HG02973 (cell line): Measurements from ENCODE around the gene ATP2B3.

Experiments used
- ATAC-seq: cut with Tn5 transposase; IDR thresholded peaks from one replicate; pipeline ENCODE4 v1.9.1; 2021; ENCODE audit warnings: moderate library complexity; ENCODE audit not compliant: unreplicated experiment

The ATP2B3 gene

GRCh38 chrX:153609917-153610835 is 92.7 kb downstream of the ATP2B3 start:
- no peak for ATAC-seq

DNA sequence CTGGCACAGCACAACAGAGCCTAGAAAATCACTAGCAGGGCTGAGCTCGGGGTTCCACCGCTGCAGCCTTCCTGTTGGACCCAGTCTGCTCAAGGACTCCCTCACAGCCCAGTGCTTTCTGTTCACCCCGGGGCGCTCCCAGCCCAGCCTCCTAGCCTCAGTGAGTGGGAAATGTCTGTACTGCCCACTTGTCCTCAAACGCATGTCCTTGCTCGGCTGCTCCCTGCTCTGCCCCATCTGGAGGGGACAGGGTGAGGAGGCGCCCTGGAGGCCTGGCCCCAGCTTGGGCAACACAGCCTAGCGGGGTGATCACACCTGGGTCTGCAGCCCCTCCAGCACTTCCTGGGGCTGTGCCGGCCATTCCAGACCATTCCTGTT is 93.4 kb downstream of the ATP2B3 start:
- ATAC-seq: no peak

- no peak for ATAC-seq
Observed at GRCh38 chrX:153611298-153612095, 94.1 kb downstream of the ATP2B3 start.

DNA sequence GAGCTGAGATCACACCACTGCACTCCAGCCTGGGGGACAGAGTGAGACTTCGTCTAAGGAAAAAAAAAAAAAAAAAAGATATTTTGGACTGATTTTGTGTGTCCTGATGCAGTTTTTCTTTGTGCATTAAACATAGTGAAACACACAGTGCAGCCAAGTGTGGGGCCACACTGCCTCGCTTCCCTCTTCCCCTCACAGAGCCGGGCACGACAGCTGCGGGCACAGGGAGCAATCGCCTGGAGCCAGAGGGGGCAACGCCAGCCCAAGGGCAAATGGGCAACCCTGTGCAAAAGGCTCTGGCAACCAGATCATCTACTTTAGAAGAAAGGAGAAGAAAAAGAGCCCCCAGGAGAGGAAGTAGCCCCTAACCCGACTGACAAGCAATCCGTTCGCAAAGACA is 95.0 kb downstream of the ATP2B3 start:
- ATAC-seq: no peak

DNA sequence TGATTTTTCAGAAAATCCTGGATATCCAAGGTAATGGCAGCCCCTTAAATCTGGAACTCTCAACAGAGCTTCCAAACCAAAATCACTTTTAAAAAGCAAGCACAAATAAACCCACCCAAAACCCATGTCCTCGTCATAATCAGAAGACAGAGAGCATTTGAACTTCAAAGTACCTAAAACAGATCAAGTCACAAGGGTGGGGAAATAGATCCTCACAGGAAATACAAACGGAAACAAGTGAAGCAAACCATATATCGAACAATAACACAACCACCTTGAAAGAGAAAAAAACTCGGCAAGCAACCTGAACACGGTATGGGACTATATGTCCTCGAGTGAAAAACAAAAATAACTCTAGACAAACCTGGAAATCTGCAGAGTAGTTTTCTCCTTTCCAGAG is 97.4 kb downstream of the ATP2B3 start:
- no peak for ATAC-seq

DNA sequence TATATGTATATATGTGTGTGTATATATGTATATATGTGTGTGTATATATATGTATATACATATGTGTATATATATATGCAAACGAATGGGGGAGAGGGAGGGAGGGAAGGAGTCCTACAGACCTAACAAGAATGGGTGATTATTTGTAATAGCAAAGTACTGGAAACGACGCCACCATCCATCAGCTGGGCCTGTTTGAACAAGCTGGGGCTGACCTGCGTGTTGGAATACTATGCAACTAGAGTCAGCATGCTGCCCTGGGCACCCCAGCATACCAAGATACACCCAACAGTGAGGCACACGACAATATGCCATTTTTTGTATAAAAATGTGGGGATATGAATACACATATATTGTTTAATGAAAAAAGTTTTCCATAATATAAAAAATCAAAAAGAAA is 103.1 kb downstream of the ATP2B3 start:
- no peak for ATAC-seq

- ATAC-seq: no peak
Observed at GRCh38 chrX:153621949-153622598, 104.6 kb downstream of the ATP2B3 start.

GRCh38 chrX:153622661-153623309 is 105.3 kb downstream of the ATP2B3 start:
- ATAC-seq: no peak

DNA sequence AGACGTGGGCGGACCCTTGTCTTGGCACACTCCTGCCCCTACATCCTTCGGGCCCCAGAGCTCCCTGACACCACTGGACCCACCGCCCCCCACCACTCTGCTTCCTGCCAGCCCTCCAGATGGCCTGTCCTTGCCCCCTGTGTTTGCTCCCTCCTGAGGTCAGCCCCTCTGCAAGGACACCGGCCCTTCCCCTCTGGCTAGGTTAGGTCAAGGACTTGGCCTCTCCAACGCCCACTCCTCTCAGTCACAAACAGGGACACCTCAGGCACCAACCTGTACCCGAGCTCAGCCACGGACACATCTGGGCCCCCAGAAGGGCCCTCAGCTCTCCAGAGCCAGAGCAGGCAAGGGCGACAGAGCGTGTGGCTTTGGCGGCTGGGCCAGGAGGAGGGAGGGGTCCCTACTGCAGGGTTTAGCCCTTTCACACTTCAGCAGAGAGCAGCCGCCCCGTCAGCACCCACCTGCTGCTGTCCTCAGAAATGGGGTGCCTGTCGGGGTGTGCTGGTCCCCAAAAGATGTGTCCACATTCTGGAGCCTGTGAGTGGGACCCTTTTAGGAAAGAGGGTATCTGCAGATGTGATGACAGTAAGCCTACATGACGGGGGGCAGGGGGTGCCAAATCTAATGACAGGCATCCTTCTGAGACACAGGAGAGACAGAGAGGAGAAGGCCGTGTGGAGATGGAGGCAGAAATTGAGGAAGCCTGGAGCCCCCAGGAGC is 106.0 kb downstream of the ATP2B3 start:
- no peak for ATAC-seq

- ATAC-seq: no peak
Observed at GRCh38 chrX:153624196-153625091, 107.0 kb downstream of the ATP2B3 start.

- no peak for ATAC-seq
Observed at GRCh38 chrX:153625271-153626024, 108.0 kb downstream of the ATP2B3 start.

DNA sequence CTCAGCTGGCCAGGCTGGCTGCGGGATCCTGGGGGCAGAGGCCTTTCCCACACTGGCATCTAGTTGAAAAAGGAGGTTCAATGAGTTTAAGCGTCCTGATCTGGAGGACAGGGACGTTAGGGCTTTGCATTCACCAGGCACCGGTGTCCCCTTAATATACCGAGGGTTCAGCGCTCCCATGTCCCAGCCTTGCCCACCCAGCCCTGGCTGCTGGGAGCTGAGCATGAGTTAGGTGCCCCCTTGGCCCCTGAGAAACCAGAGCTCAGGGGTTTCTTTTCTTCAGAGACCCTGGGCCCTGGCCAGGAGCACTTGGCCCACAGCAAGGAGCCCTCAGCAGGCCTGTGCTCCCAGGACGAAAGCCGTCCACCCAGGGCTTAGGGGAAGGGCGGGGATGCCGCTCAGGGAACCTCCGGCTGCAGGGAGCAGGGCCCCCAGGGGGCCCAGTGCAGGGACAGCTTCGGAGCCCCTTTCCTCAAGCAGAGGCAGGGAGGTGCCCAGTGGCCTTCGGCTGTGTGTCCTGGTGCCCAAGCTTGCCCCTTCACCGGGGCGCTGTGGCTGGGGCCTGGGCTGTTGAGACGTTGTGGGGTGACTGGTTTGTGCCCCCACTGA is 108.7 kb downstream of the ATP2B3 start:
- no peak for ATAC-seq

DNA sequence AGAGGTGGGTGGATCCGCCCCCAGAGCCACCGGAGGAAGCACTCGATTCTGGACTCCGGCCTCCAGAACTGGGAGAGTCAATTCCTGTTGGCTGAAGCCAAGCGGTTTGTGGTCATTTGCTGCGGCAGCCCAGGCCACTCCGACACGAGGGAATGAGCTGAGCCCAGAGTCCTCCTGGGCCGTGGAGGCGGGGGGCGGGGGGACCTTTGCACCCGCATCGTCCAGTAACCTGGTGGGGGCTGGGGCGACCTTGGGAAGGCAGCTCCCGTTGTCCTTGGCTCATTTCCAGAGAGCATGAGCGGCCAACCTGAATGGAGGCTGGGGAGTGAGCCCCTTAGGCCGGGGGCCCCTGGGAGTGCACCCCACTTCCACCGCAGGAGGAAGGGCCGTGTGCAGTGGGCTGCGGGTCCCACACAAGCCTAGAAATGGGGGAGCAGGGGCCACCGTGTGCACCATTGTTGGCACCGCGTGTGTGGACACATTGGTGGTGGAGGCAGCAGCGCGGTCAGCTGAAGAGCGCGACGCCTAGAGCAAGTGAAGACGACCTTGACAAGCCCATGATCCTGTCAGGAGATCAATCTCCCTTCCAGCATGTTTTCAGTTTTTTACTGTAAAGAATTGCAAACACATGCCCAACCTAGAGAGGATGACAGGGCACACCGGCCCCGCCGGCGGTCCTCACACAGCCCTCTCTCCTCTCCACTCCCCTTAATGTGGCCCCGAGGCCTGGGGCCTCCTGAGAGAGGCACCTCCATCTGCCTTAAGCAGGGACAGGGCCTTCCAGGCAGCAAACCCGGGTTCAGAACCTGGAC is 109.6 kb downstream of the ATP2B3 start:
- no peak for ATAC-seq

GRCh38 chrX:153627675-153628111 is 110.3 kb downstream of the ATP2B3 start:
- no peak for ATAC-seq

DNA sequence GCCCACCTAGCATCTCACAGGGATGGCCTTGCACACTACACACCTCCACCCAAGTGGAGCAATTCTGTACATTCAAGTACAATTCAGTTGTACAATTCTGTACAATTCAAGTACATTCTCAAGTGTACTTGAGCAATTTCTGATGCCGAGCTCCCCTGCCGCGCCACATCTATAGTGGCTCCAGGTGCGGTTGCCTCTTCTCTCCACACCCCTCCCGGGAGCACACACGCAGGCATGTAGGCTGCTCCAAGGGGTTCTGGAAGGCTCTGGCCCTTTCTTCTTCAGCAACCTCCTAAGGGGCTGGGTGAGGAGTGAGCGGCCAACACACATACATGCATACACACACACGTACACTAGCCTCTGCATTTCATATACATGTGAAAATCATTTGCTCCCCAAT is 110.7 kb downstream of the ATP2B3 start:
- ATAC-seq: no peak

- no peak for ATAC-seq
Observed at GRCh38 chrX:153628665-153629064, 111.2 kb downstream of the ATP2B3 start.

GRCh38 chrX:153631346-153631745 is 113.9 kb downstream of the ATP2B3 start:
- no peak for ATAC-seq
